PC-9 (cell line): ENCODE results near the gene C2CD4A. TPM values are rescaled to one million over a fixed set of nuclear protein-coding genes. Genes with fewer than 3 reads are reported as not detected.

ENCODE experiments used
- Bru-seq: library from RNA; stranded (reverse); fragments of 400-500 nt; gene quantifications from one replicate; lab custom pipeline; 2021; lab: Mats Ljungman, UMichigan
- BruChase-seq, 2 experiments: library from RNA; stranded (reverse); fragments of 400-500 nt; gene quantifications; one replicate each; lab custom pipeline; 2021; lab: Mats Ljungman, UMichigan
- BruUV-seq: library from RNA; stranded (reverse); fragments of 400-500 nt; replicated peaks from 2 replicates; lab custom pipeline; 2021; lab: Mats Ljungman, UMichigan
- CTCF ChIA-PET: fragments of 300-600 bp; sonication (Branson Sonifier 250); formaldehyde crosslinking; loops from one replicate; lab custom pipeline; 2022; ENCODE audit warnings: antibody characterized with exemption; lab: Charles Lee
- POLR2A ChIA-PET: fragments of 300-600 bp; sonication (Branson Sonifier 250); formaldehyde crosslinking; loops from one replicate; lab custom pipeline; 2022; ENCODE audit warnings: antibody characterized with exemption; ENCODE audit not compliant: unreplicated experiment; lab: Charles Lee
- DNase-seq, 2 experiments: peaks; one replicate each; pipeline versions ENCODE4 v3.0.0 to v3.0.0-alpha.2; 2015 to 2022; ENCODE audit warnings: mixed read lengths in 1 of 2
- H2AFZ ChIP-seq: fragments of 200-600 bp; sonication (generic); 2 replicates; pipeline ENCODE4 v1.8.1; 2017; ENCODE audit warnings: antibody characterized with exemption
- H3F3A ChIP-seq: fragments of 200-600 bp; sonication (generic); 2 replicates; pipeline ENCODE4 v1.8.1; 2017; ENCODE audit warnings: antibody characterized with exemption, mild to moderate bottlenecking, low read depth; ENCODE audit not compliant: insufficient read depth
- H3K27ac ChIP-seq: fragments of 200-600 bp; sonication (generic); 2 replicates; pipeline ENCODE4 v1.6.1; 2016; ENCODE audit warnings: mixed run types
- H3K27me3 ChIP-seq: fragments of 200-600 bp; sonication (generic); 2 replicates; pipeline ENCODE4 v1.6.1; 2016; ENCODE audit warnings: low read depth, mixed run types; ENCODE audit not compliant: insufficient read depth
- H3K36me3 ChIP-seq: fragments of 200-600 bp; sonication (generic); 2 replicates; pipeline ENCODE4 v1.6.1; 2016; ENCODE audit warnings: low read depth, mixed run types
- H3K4me1 ChIP-seq: fragments of 200-600 bp; sonication (generic); replicated peaks from 2 replicates; pipeline ENCODE4 v1.6.1; 2016; ENCODE audit warnings: mixed run types; ENCODE audit not compliant: insufficient read depth
- H3K4me2 ChIP-seq: fragments of 200-600 bp; sonication (generic); 2 replicates; pipeline ENCODE4 v1.6.1; 2017; ENCODE audit warnings: mixed run types
- H3K4me3 ChIP-seq: fragments of 200-600 bp; sonication (generic); 2 replicates; pipeline ENCODE4 v1.6.1; 2016; ENCODE audit warnings: mixed run types
- H3K79me2 ChIP-seq: fragments of 200-600 bp; sonication (generic); 2 replicates; pipeline ENCODE4 v1.6.1; 2017; ENCODE audit warnings: low read depth, mixed run types
- H3K9me2 ChIP-seq: fragments of 200-600 bp; sonication (generic); 2 replicates; pipeline ENCODE4 v1.8.1; 2017; ENCODE audit warnings: mild to moderate bottlenecking; ENCODE audit not compliant: insufficient read depth
- H3K9me3 ChIP-seq: fragments of 200-600 bp; sonication (generic); 2 replicates; pipeline ENCODE4 v1.8.1; 2016; ENCODE audit warnings: low read depth; ENCODE audit not compliant: insufficient read depth
- H4K20me1 ChIP-seq: fragments of 200-600 bp; sonication (generic); 2 replicates; pipeline ENCODE4 v1.8.1; 2017; ENCODE audit not compliant: insufficient read depth
- CTCF ChIP-seq: fragments of 200-600 bp; sonication (generic); conservative IDR thresholded peaks from 2 replicates; pipeline ENCODE4 v1.6.1; 2017; ENCODE audit warnings: mixed run types, antibody characterized with exemption, mild to moderate bottlenecking, moderate library complexity
- EZH2 ChIP-seq: fragments of 200-600 bp; sonication (generic); IDR thresholded peaks from 2 replicates; pipeline ENCODE4 v1.8.0; 2017; ENCODE audit warnings: antibody characterized with exemption, low read depth
- intact Hi-C: fragments of 100-400 bp; cut with micrococcal nuclease; formaldehyde crosslinking; loops from one replicate; pipeline ENCODE4 v1.10.0; 2022; ENCODE audit not compliant: unreplicated experiment
- long read RNA-seq: library from polyadenylated mRNA; stranded (forward); transcript quantifications from one replicate; pipeline ENCODE4 v2.0.0, GENCODE V29; 2022
- total RNA-seq: library from RNA; stranded (reverse); gene quantifications from 2 replicates; pipeline ENCODE4 v1.2.3, GENCODE V29; 2021

C2CD4A gene
- total RNA-seq, result 0.09 TPM in 1 of 2 replicates, not detected in the other
- Bru-seq, nascent RNA, result percentile 25 among the genes with signal in this experiment
- percentile 21 among the genes with signal in this experiment for BruChase-seq, experiment 1, labeled RNA remaining after a 2-hour chase
- percentile 23 among the genes with signal in this experiment for BruChase-seq, experiment 2, labeled RNA remaining after a 6-hour chase
- long read RNA-seq, result 0 reads

GRCh38 chr15:62066663-62067447 lies at the start of gene C2CD4A:
TSS of gene C2CD4A (plus strand) at chr15:62066977. CDS start at chr15:62067614, 637 bp downstream.
- Histone ChIP-seq H3K27ac (no peak within 1 kb of the TSS), H3K9me2 (no peaks in the 10 kb centered on the region), H3K4me2 (peak within 1 kb of the TSS; percentile 34), H2AFZ (no peak within 1 kb of the TSS), H3K9me3 (no peaks in the 10 kb centered on the region), H4K20me1 (no peaks in the 10 kb centered on the region), H3K4me1 (peaks cover 56% of the 10 kb centered on the region), H3K79me2 (peaks cover 6% of the 10 kb centered on the region; the same call in 1 of the 2 replicates), H3K36me3 (no peaks in the 10 kb centered on the region), H3K4me3 (no peak within 1 kb of the TSS), H3F3A (peaks cover 39% of the 10 kb centered on the region), H3K27me3 (no peaks in the 10 kb centered on the region)
- intact Hi-C loops, result loop anchor here (2.0 kb wide), 1 partner anchor 190 kb away; no protein-coding TSS in a partner anchor
- POLR2A ChIA-PET, result no interaction called here
- CTCF ChIA-PET, result no interaction called here
- no TSS peak for BruUV-seq
- TF ChIP-seq EZH2 (no peak), CTCF (no peak)
- DNase-seq, result peak in 1 of 2 experiments; percentile 72

- no peak overlapping the region for H3K27ac ChIP-seq
- H4K20me1 ChIP-seq, result no peaks in the 10 kb centered on the region
- no peak overlapping the region for H3K4me3 ChIP-seq
- no peak for TF ChIP-seq CTCF
- TF ChIP-seq EZH2, result no peak
- H3K79me2 ChIP-seq, result no peaks in the 10 kb centered on the region
- H3K27me3 ChIP-seq, result no peaks in the 10 kb centered on the region
- H3K9me2 ChIP-seq, result no peaks in the 10 kb centered on the region
- intact Hi-C loops, result no loop called here
- H3F3A ChIP-seq, result no peaks in the 10 kb centered on the region
- DNase-seq, result no peak
- POLR2A ChIA-PET, result no interaction called here
- no peak overlapping the region for H3K4me2 ChIP-seq
- H3K9me3 ChIP-seq, result no peaks in the 10 kb centered on the region
- CTCF ChIA-PET, result no interaction called here
- H2AFZ ChIP-seq, result no peak overlapping the region
- H3K4me1 ChIP-seq, result no peaks in the 10 kb centered on the region
- no TSS peak for BruUV-seq
- H3K36me3 ChIP-seq, result 0 out of 2 replicates have a peak, but pooled peaks cover 12% of the 10 kb centered on the region
Observed at GRCh38 chr15:62020576-62021160, 46.1 kb upstream of the C2CD4A start.

- Histone ChIP-seq H3F3A (no peaks in the 10 kb centered on the region), H3K27me3 (no peaks in the 10 kb centered on the region), H3K79me2 (no peaks in the 10 kb centered on the region), H3K9me2 (no peaks in the 10 kb centered on the region), H3K36me3 (0 out of 2 replicates have a peak, but pooled peaks cover 12% of the 10 kb centered on the region), H3K9me3 (no peaks in the 10 kb centered on the region), H3K4me2 (no peak overlapping the region), H4K20me1 (no peaks in the 10 kb centered on the region), H3K4me1 (no peaks in the 10 kb centered on the region), H2AFZ (no peak overlapping the region), H3K4me3 (no peak overlapping the region), H3K27ac (no peak overlapping the region)
- POLR2A ChIA-PET, result interaction anchor here (0.6 kb wide), 1 partner anchor 834 kb away, joined by 7 read pairs; no protein-coding TSS in a partner anchor
- BruUV-seq, result no TSS peak
- CTCF ChIA-PET, result no interaction called here
- DNase-seq, result no peak
- intact Hi-C loops, result no loop called here
- TF ChIP-seq CTCF (peak; percentile 55), EZH2 (no peak)
Observed at GRCh38 chr15:62021991-62022600, 44.7 kb upstream of the C2CD4A start.
